RPMI8226 (cell line): ENCODE results near the gene ZNF490.
"Not testable (repeated sequence)": the region's sequence is repeated elsewhere in the genome, so short reads cannot be mapped to it uniquely, and the experiment has no call there.

Experiments used
- DNase-seq: peaks from one replicate; pipeline ENCODE4 v3.0.0-alpha.2; 2015

The ZNF490 gene

DNA sequence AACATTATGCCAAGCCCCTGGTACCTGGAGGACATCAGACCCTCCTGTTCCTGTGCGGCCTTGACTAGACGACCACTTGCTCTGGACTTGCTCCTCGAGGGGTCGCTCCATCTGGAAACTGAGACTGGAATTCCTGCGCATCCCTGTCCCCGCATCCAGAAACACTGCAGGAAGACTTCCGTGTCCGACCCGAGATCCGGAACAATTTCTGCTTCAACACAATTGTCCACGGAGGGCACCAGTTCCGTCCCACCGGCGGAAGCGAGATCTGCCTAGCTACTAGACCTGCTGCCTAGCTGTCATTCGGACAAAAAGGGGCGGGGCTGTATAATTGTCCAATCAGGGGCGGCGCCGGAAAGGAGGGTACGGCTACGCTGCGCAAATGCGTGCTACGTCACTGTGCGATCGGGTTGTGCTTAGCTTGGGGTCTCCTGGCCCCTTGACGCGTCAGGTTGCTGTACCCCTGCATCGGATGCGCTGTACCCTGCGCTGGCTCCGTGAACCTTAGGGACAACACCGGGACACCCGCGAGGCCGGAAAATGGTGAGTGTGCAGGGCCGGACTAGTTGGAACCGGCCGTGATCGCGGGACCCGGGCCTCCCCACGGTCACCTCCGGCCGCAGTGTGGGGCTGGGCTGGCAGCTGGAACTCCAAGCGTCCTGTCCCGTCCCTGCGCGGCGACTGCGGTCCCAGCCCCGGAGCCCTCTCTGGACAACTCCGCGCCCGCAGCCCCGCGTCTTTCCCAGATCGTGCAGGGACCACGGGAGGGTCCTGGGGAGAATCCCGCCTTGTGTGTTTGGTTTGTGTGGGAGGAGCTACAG, at the start of gene ZNF490, which contains the start of gene ZNF791:
ZNF490 (minus strand) TSS at position 274 of the 821 bp plus-strand sequence; CDS start at position 141, 133 bp downstream.
ZNF791 (plus strand) TSS at position 381 of the 821 bp plus-strand sequence; CDS start at position 541, 160 bp downstream.
- peak; percentile 99 for DNase-seq

DNA sequence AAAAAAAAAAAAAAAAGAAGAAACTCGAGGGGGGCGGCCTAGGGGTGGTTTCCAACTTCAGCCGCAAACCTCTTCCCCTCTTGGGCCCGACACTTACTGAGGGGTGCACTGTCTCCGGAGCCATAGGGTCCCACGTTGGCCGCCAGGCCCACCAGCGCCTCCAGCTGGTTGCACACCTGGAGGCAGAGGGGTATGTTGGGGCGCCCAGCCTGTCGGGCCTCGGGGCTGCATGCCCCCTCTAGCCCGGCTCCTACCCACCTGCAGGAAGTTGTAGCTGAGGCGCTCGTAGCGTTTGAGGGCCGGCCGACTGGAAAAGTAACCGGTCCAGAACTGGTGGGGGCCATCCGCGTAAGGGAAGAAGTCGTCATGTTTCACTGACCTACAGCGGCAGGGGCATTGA, 47.4 kb upstream of the ZNF490 start:
- no peak for DNase-seq

DNA sequence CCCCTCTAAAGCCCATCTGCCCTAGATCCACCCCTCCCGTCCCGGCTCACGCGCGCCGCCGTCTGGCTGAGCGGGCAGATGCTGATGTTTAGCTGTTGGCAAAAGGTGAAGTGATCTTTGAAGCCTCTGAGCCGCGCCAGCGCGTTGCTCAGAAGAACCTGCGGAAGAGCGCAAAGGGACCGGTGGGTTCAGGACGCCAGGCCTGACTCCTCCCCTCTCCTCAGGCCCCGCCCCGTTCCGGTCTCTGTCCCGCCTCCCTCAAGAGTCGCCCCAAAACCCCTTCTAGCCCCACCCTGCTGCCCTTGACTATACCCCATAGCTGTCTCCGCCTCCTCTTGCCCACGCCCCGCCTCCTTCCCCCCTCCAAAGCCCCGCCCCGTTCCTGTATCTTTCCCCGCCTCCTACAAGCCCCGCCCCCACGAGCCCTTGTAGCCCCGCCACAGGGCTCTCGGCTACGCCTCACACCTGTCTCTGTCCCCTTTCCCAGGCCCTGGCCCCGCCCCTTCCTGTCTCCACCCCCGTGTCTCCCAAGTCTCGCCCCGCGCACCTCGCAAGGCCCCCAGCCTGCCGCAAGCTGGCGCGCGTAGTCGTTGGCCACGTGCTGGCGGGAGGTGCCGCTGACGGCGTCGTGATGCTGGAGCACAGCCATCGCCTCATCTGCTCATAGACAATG, 46.4 kb upstream of the ZNF490 start:
- no peak for DNase-seq

DNA sequence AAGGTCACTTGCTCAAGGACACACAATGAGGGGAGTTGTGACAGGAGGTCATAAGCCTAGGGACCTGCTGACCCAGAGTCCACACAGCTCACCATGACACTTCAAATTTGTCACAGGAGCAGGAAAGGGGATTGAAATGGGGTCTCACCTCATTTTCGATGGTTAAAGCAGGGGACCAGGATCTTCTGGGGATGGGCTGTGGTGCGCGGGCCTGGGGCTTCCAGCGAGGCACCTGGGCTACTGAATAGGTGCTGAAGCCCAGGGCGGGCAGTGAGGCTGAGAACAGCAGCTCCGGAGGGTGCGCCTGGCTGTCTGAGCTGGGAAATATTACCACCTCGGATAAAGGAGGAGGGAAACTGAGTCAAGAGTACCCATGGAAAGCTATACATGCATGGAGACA, 44.9 kb upstream of the ZNF490 start:
- DNase-seq, result no peak

DNA sequence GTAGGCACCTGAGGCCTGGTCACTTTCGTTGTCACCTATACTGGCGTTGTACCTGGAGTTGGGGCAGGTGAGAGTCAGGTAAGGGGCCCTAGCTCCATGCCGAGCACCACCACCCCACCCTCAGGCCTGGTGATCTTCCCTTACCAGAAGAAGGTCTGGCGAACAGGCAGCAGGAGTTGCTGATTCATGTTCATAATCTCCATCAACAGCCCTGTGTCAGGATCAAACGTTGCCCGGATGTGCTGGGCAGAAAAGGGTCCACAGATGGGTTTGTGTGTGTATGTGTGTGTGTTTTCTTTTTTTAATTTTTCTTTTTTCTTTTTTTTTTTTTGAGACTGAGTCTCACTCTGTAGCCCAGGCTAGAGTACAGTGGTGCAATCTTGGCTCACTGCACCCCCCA, 41.6 kb upstream of the ZNF490 start:
- no peak for DNase-seq

DNA sequence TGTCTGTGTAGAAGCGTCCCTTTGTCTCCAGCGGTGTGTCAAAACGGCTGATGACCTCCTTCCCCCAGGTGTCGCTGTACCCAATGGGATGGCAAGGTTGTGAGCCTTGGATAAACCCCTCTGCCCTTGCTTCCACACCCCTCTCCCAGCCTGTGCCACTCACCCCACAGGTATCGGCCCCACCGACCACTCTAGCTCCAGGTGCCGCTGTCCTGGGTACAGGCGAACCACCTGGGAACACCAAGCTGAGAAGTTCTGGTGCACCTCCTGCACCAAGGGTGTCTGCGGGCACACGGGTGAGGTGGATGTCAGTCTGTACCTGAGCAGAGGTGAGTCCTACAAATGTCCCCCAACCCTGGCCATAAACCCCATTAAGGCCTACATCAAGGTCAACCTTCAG, 39.3 kb upstream of the ZNF490 start:
- no peak for DNase-seq

DNA sequence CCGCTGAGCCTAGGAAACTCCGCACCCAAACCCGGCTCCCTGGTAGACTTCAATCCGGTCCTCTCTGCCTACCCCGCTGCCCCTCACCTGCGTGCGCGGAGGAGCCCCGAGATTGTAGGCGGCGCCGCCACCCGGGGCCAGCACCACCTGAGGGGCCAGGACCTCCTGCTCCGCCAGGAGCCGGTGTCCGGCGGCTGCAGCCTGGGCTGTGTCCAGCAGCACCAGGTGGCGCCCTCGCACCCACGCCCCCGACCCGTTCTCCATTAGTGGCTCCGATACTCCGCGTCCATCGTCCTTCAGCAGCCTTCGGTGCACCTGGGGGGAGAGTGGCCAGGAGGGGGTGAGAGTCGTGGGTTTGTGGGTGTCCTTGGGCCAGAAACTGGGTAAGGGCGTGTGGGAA, 37.5 kb upstream of the ZNF490 start:
- DNase-seq, result no peak

DNA sequence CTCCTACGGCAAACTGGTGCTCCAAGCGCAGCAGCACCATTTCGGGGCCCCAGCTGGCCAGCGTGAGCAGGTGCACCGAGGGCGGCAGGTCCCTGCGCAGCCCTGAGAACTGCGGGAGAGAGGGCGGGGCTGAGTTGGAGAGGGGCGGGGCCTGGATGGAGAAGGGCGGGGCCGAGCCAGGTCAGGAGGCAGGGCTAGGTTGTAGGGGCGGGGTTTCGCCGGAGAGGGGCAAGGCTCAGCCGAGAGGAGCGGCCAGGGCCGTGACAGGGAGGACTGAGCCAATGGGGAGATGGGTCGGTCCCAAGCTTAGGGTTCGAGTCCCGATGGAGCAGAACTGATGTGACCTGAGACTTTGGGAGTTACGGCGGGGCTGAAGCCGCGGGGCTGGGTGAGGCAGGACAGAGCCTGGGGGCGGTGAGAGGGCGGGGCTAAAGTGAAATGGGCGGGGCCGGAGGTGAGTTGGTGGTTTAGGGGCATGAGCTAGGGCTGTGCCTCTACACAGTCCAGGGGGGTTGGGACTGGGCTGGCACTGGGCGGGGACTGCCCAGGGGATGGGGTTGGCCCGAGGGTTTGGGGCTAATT, 37.0 kb upstream of the ZNF490 start:
- no peak for DNase-seq

DNA sequence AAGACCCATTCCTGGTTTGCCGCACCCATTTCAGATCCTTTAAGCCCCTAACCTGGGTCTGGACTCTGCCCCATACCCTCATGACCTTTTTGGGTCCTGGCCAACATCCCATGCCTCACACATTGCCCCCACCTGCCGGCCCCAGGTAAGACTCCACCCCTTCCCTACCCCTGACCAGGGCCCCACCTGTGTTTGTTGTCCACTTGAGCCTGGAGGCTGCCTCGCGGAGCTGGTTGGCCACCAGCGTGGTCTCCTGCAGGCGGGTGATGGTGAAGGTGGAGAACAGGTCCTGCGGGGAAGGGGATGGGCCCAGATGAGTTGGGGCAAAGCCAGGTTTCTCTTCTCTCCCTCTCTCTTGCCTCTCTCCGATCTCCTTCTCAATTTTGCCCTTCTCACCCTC, 36.4 kb upstream of the ZNF490 start:
- DNase-seq, result no peak

DNA sequence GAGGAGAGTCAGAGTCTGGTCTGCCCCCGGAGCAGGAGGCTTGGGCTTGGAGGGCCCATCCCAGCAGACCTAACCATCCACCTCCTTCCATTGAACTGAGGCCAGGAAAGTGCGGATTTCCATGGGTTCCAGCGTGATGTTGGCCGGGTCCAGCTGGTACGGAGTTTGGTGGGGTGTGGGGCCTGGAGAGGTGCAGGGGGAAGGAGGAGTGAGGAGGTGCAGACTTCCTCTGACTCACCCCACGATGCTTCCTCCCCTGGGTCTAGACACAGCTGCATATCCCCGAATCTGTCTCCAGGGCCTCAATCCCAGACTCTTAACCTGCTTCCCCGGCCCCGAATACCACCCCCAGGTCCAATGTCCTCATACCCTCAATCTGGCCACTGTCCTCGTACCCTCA, 35.9 kb upstream of the ZNF490 start:
- DNase-seq, result no peak

DNA sequence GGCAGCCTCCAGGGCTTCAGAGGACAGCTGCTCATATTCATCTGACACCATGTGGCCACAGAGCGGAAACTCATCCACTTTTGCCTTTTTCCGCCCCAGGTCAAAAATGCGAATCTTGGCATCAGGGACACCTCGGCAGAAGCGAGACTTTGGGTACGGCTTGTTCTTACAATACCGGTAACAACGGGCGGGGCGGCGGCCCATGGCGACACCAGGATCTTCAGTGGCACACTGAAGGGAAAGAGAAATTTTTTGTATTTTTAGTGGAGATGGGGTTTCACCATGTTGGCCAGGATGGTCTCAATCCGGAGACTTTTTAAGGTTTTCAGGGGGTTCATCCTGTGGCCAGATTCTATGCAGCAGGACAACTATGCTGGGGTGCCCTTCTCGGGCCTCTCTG, 33.1 kb upstream of the ZNF490 start:
- DNase-seq, result not testable (repeated sequence)

DNA sequence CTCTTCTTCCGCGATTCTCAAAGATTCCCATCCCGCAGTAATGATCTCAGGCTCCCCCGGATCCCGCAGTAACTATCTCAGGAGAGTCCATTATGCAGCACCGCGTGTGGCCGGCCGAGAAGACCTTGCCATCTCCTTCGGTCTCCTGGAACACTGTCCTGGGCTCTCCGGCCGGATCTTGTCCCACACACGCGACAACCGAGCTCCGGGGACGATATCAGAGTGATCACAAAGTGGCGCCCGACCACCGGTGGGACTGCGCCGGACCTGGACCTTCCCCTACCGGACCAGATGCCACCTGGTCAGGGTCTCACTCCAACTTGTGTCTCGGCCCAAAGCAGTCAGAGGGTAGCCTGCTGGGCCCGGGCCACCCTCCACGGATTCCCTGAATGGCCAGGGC, 31.9 kb upstream of the ZNF490 start:
- DNase-seq, result no peak

DNA sequence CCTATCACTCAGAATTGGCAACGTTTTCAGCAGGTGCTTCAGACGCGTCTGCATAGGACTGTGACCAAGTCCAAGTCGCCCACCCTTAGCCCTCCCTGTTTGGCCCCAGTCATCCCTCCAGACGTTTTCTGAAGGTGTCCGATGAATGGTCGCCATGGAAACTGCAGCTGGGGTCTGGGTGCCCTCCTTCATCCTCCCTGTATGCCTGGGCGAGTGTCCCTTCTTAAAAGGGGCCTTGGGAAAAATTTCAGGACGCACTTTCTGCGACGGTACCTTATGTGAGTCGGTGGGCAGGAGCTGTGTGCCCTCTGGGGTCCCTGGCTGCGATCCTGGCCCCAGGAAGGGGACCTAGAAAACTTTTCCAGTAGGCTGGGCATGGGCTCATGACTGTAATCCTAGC, 30.8 kb upstream of the ZNF490 start:
- no peak for DNase-seq

DNA sequence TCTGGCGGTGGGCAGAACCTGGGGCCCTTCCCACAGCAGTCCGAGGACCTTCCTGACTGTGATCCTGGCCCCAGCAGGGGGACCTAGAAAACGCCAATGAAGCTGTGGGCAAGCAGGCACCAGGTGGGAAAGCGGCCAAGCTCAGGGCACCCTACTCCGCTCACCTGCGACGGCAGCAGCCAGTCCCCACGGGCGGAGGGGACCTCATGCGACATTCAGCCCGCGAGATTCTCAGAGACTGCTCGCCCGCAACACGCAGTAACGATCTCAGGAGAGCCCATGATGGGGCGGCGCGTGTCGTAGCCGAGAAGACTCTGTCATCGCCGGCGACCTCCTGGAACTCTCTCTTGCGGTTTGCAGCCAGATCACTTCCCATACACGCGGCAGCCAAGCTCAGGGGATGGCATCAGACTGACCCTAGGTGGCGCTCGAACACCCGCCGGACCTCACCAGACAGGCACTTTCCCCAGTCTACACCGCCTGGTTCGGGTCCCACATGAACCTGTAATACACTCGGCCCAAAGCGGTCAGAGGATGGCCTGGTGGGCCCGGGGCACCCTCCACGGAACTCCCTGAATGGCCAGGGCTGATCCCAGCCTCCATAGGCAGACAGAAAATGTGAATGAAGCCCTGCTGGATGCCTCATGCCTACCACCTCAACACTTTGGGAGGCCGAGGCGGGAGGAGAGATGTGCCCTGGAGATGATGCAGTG, 29.4 kb upstream of the ZNF490 start:
- peak; percentile 86 for DNase-seq

DNA sequence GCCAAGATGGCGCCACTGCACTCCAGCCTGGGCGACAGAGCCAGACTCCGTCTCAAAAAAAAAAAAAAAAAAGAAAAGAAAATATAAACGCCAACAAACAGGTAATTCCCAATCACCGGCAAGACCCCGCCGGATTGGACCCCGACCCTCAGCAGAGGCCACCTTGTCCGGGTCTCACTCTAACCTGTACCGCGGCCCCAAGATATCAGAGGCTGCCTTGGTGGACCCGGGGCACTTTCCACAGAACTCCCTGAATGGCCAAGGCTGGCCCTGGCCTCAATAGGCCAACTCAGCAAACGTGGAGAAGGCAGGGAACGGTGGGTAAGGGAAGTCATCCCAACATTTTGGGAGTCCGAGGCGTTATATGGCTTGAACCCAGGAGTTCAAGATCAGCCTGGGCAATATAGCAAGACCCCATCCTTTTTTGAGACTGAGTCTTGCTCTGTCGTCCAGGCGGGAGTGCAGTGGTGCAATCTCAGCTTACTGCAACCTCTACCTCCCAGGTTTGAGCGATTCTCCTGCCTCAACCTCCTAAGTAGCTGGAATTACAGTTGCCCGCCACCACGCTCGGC, 28.1 kb upstream of the ZNF490 start:
- no peak for DNase-seq

DNA sequence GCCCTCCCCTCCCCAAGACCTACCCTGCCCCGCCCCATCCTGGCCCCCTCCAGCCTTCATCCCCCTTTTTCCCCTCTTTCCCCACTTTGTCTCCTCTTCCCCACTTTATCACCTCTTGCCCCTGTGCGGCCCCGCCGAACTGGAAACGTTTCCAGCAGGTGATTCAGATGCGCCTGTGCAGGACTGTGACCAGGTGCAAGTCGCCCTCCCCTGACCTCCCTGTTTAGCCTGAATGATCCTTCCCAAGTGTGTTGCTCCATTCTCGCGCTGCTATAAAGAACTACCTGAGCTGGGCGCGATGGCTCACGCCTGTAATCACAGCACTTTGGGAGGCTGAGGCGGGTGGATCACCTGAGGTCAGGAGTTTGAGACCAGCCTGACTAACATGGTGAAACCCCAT, 26.0 kb upstream of the ZNF490 start:
- DNase-seq, result no peak

DNA sequence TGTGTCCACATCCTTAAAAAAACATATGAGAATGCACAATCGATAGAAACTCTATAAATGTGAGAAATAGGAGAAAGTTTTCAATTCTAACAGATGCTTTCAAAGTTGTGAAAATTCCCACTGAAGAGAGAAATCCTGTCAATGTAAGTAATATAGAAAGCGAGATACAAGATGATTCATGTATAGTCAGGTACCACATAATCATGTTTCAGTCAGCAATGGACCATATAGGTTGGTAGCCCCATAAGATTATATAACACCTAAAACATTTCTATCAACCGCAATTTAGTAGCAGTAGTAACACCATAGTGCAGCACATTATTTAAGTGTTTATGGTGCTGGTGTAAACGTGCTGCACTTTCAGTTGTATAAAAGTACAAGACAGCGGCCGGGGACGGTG, 18.6 kb upstream of the ZNF490 start:
- DNase-seq, result no peak

DNA sequence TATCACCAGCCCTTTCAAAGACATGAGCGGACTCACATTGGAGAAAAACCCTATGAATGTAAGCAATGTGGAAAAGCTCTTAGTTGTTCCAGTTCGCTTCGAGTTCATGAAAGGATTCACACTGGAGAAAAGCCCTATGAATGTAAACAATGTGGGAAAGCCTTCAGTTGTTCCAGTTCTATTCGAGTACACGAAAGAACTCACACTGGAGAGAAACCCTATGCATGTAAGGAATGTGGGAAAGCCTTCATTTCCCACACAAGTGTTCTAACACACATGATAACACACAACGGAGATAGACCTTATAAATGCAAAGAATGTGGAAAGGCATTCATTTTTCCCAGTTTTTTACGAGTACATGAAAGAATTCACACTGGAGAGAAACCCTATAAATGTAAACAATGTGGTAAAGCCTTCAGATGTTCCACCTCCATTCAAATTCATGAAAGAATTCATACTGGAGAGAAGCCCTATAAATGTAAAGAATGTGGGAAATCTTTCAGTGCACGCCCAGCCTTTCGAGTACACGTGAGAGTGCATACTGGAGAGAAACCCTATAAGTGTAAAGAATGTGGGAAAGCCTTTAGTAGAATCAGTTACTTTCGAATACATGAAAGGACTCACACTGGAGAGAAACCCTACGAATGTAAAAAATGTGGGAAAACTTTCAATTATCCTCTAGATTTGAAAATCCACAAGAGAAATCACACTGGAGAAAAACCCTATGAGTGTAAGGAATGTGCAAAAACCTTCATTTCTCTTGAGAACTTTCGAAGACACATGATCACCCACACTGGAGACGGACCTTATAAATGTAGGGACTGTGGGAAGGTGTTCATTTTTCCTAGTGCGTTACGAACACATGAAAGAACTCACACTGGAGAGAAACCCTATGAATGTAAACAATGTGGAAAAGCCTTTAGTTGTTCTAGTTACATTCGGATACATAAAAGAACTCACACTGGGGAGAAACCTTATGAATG, 17.7 kb upstream of the ZNF490 start:
- DNase-seq, result no peak

DNA sequence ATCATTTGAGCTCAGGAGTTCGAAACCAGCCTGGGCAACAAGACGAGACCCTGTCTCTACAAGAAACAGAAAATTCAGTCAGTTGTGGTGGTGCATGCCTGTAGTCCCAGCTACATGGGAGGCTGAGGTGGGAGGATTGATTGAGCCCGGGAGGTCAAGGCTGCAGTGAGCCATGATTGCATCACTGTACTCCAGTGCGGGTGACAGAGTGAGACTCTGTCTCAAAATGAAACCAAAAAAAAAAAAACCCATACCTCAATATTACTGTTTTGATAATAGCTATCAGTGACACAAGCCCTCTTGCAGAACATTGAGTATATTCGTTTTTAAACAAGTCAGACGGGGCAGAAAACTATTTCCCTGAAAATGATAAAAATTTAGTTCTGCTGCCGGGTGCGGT, 16.3 kb upstream of the ZNF490 start:
- DNase-seq, result no peak

DNA sequence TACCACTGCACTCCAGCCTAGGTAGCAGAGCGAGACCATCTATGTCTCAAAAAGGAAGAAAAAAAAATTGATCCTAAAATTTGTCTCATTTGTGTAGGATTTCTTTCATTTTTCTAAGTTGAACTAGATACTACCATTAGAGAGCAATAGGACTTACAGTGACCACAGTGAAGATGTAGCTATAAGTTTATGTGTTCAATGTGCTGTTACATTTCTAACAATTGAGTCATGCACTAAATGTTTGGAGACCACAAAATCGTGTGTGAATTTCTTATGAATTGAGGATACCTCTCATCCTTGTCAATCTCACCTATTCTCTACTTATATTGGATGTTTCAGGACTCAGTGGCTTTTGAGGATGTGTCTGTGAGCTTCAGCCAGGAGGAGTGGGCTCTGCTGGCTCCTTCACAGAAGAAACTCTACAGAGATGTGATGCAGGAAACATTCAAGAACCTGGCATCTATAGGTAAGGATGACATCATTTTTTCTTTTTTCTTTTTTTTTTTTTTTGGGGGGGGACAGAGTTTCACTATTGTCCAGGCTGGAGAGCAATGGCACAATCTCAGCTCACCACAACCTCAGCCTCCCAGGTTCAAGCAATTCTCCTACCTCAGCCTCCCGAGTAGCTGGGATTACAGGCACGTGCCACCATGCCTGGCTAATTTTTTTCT, 12.9 kb upstream of the ZNF490 start:
- DNase-seq, result no peak
